Measurements from ENCODE around the gene STK32C. TPM values are rescaled to one million over a fixed set of nuclear protein-coding genes. Genes with fewer than 3 reads are reported as not detected.

Gene STK32C
- total RNA-seq, 1 experiment from 2014 or later: 13.5 TPM

GRCh38 chr10:132201111-132201969 is 106.4 kb downstream of the STK32C start:
- TF ChIP-seq, protein P1, sequence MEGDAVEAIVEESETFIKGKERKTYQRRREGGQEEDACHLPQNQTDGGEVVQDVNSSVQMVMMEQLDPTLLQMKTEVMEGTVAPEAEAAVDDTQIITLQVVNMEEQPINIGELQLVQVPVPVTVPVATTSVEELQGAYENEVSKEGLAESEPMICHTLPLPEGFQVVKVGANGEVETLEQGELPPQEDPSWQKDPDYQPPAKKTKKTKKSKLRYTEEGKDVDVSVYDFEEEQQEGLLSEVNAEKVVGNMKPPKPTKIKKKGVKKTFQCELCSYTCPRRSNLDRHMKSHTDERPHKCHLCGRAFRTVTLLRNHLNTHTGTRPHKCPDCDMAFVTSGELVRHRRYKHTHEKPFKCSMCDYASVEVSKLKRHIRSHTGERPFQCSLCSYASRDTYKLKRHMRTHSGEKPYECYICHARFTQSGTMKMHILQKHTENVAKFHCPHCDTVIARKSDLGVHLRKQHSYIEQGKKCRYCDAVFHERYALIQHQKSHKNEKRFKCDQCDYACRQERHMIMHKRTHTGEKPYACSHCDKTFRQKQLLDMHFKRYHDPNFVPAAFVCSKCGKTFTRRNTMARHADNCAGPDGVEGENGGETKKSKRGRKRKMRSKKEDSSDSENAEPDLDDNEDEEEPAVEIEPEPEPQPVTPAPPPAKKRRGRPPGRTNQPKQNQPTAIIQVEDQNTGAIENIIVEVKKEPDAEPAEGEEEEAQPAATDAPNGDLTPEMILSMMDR (IDR thresholded peaks at IDR 0.05; ENCODE audit: unreplicated experiment): no peak
- Mint-ChIP-seq H3K27ac (ENCODE audit: unreplicated experiment) (no peak overlapping the region), H3K9me3 (ENCODE audit: low read depth, unreplicated experiment) (no peaks in the 10 kb centered on the region), H3K27me3 (ENCODE audit: unreplicated experiment) (no peaks in the 10 kb centered on the region), H3K4me3 (ENCODE audit: low read depth, unreplicated experiment) (no peak overlapping the region), H3K36me3 (ENCODE audit: insufficient read depth, unreplicated experiment) (no peaks in the 10 kb centered on the region), H3K4me1 (ENCODE audit: low read depth, unreplicated experiment) (no peaks in the 10 kb centered on the region)
- intact Hi-C loops (cut with micrococcal nuclease; ENCODE audit: unreplicated experiment): no loop called here
- CTCF ChIA-PET: no interaction called here
- no TSS peak for BruUV-seq (replicated peaks)
- DNase-seq: no peak

DNA sequence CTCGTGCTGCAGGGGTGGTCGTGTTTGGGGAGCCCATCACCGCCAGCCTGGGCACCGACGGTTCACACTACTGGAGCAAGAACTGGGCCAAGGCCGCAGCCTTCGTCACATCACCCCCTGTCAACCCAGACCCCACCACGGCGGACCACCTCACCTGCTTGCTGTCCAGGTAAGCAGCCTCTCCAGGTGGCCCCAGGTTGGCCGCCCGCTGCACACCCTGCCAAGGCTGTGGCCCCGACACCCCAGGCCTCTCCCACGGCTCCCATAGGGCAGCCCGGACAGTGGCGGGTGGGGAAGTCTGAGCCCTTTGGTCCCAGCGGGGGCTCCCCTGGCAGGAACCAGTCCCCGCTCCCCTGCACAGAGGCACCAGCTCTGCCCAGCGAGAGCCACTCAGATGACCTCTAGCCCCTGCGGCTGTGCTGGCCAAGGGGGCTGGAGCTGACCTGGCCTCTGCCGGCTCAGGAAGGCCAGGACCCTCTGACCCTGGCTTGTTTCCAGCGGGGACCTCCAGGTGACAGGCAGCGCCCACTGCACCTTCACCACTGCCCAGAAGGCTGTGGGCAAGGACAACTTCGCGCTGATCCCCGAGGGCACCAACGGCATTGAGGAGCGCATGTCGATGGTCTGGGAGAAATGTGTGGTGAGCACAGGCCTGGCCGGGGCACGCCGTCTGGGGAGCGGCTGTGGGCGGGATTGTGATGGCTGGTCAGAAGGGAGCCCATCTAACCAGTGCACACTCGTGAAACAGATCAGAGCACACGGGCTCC is 107.2 kb downstream of the STK32C start:
- CTCF ChIA-PET: no interaction called here
- no peak overlapping the region for H3K4me3 Mint-ChIP-seq (ENCODE audit: low read depth, unreplicated experiment)

GRCh38 chr10:132199854-132200311 is 107.9 kb downstream of the STK32C start:
- TF ChIP-seq, protein P1 (IDR thresholded peaks at IDR 0.05; ENCODE audit: unreplicated experiment): no peak
- H3K4me3 Mint-ChIP-seq (ENCODE audit: low read depth, unreplicated experiment): no peak overlapping the region
- CTCF ChIA-PET: no interaction called here
- no peaks in the 10 kb centered on the region for H3K27me3 Mint-ChIP-seq (ENCODE audit: unreplicated experiment)
- H3K36me3 Mint-ChIP-seq (ENCODE audit: insufficient read depth, unreplicated experiment): no peaks in the 10 kb centered on the region
- H3K9me3 Mint-ChIP-seq (ENCODE audit: low read depth, unreplicated experiment): no peaks in the 10 kb centered on the region
- intact Hi-C loops (cut with micrococcal nuclease; ENCODE audit: unreplicated experiment): no loop called here
- no TSS peak for BruUV-seq (replicated peaks)
- DNase-seq: no peak
- no peak overlapping the region for H3K27ac Mint-ChIP-seq (ENCODE audit: unreplicated experiment)
- H3K4me1 Mint-ChIP-seq (ENCODE audit: low read depth, unreplicated experiment): no peaks in the 10 kb centered on the region

More for the DNA sequence above, 107.2 kb downstream of the STK32C start:
- no TSS peak for BruUV-seq (replicated peaks)
- Mint-ChIP-seq H3K36me3 (ENCODE audit: insufficient read depth, unreplicated experiment) (no peaks in the 10 kb centered on the region), H3K27ac (ENCODE audit: unreplicated experiment) (no peak overlapping the region), H3K4me1 (ENCODE audit: low read depth, unreplicated experiment) (no peaks in the 10 kb centered on the region), H3K9me3 (ENCODE audit: low read depth, unreplicated experiment) (no peaks in the 10 kb centered on the region), H3K27me3 (ENCODE audit: unreplicated experiment) (no peaks in the 10 kb centered on the region)
- intact Hi-C loops (cut with micrococcal nuclease; ENCODE audit: unreplicated experiment): no loop called here
- no peak for DNase-seq
- TF ChIP-seq, protein P1 (IDR thresholded peaks at IDR 0.05; ENCODE audit: unreplicated experiment): no peak

GRCh38 chr10:132199268-132199853 is 108.4 kb downstream of the STK32C start:
- CTCF ChIA-PET: no interaction called here
- no peaks in the 10 kb centered on the region for H3K27me3 Mint-ChIP-seq (ENCODE audit: unreplicated experiment)
- no peaks in the 10 kb centered on the region for H3K4me1 Mint-ChIP-seq (ENCODE audit: low read depth, unreplicated experiment)
- H3K36me3 Mint-ChIP-seq (ENCODE audit: insufficient read depth, unreplicated experiment): no peaks in the 10 kb centered on the region
- H3K27ac Mint-ChIP-seq (ENCODE audit: unreplicated experiment): no peak overlapping the region
- no peak overlapping the region for H3K4me3 Mint-ChIP-seq (ENCODE audit: low read depth, unreplicated experiment)
- BruUV-seq (replicated peaks): no TSS peak
- TF ChIP-seq, protein P1 (IDR thresholded peaks at IDR 0.05; ENCODE audit: unreplicated experiment): no peak
- no peak for DNase-seq
- intact Hi-C loops (cut with micrococcal nuclease; ENCODE audit: unreplicated experiment): no loop called here
- H3K9me3 Mint-ChIP-seq (ENCODE audit: low read depth, unreplicated experiment): no peaks in the 10 kb centered on the region
